ENCODE data around the gene ZNF385A. TPM values are rescaled to one million over a fixed set of nuclear protein-coding genes. Genes with fewer than 3 reads are reported as not detected.

ZNF385A gene
- total and polyA plus RNA-seq, 9 of the 15 experiments (the other 6 are each of a cell fraction or from before 2014, with no cell fraction given): 1.0 to 111 (median 7.7) TPM

DNA sequence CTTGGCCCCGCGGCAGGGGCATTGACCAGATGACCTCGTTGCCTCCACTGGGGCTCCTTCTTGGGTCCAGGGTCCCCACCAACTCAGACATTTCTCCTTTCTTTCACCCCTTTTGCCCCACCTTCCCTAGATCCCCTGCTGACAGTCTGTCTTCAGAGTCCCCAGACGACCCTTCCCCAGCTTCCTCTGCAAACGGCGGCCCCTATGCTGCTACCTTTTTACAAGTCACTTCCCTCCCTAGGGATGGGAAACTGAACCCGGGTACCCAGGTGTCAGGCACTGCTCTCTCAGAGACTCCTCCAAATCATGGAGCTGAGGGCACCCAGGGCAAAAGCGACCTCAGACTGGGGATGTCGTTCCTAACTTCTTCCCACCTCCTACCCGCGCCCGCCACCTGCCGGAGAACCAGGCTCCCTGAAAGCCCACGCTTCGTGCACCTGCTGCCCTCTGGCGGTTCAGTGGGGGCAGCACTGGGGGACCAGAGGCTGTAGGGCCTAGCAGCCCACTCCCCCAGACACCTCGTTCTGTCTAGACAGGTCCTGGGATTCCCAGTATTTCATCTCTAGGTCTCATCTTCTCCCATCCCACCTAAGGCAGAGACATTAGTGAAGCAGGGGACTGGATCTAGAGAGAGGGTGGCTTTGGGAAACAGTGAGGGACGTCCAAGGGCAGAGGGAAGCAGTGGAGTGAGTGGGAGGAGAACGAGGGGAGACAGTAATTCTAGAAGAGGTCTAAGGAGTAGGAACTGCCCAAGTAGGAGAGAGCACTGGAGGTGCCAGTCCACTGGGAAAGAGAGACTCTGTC, 4.9 kb downstream of the ZNF385A start (continued):
- TF ChIP-seq ZFX (CRISPR knock-in tag; IDR thresholded peaks at IDR 0.05) (peak; percentile 71), SREBF1 (IDR thresholded peaks at IDR 0.05; ENCODE audit: borderline replicate concordance, low read depth, low read length) (no peak), TRIM28 (IDR thresholded peaks at IDR 0.05) (no peak), EP400 (IDR thresholded peaks at IDR 0.05) (peak; percentile 54; the same call in 1 of the 2 replicates), FIP1L1 (IDR thresholded peaks at IDR 0.05; ENCODE audit: low read depth, low read length, poor library complexity, severe bottlenecking) (no peak), PHB2 (IDR thresholded peaks at IDR 0.05; ENCODE audit: low read depth) (no peak), ILF3 (IDR thresholded peaks at IDR 0.05; ENCODE audit: borderline replicate concordance) (no peak), ZNF232 (CRISPR knock-in tag; IDR thresholded peaks at IDR 0.05) (no peak), ZNF408 (CRISPR knock-in tag; IDR thresholded peaks at IDR 0.05; ENCODE audit: low read depth) (no peak), VEZF1 (CRISPR knock-in tag; IDR thresholded peaks at IDR 0.05) (no peak), TBP (optimal IDR thresholded peaks at IDR 0.05; ENCODE audit: low read depth, low read length) (peak; percentile 39), ELF1 (tag; IDR thresholded peaks at IDR 0.05) (no peak), BACH1 (tag; IDR thresholded peaks at IDR 0.05) (no peak), PTRF (tag; IDR thresholded peaks at IDR 0.05) (no peak), POU5F1 (IDR thresholded peaks at IDR 0.05; ENCODE audit: borderline replicate concordance, low read depth, low read length, partially characterized antibody) (no peak)
- TF ChIP-seq, protein P1, sequence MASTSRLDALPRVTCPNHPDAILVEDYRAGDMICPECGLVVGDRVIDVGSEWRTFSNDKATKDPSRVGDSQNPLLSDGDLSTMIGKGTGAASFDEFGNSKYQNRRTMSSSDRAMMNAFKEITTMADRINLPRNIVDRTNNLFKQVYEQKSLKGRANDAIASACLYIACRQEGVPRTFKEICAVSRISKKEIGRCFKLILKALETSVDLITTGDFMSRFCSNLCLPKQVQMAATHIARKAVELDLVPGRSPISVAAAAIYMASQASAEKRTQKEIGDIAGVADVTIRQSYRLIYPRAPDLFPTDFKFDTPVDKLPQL (IDR thresholded peaks at IDR 0.05; ENCODE audit: extremely low read depth, insufficient read length): no peak
- TF ChIP-seq, protein P2, sequence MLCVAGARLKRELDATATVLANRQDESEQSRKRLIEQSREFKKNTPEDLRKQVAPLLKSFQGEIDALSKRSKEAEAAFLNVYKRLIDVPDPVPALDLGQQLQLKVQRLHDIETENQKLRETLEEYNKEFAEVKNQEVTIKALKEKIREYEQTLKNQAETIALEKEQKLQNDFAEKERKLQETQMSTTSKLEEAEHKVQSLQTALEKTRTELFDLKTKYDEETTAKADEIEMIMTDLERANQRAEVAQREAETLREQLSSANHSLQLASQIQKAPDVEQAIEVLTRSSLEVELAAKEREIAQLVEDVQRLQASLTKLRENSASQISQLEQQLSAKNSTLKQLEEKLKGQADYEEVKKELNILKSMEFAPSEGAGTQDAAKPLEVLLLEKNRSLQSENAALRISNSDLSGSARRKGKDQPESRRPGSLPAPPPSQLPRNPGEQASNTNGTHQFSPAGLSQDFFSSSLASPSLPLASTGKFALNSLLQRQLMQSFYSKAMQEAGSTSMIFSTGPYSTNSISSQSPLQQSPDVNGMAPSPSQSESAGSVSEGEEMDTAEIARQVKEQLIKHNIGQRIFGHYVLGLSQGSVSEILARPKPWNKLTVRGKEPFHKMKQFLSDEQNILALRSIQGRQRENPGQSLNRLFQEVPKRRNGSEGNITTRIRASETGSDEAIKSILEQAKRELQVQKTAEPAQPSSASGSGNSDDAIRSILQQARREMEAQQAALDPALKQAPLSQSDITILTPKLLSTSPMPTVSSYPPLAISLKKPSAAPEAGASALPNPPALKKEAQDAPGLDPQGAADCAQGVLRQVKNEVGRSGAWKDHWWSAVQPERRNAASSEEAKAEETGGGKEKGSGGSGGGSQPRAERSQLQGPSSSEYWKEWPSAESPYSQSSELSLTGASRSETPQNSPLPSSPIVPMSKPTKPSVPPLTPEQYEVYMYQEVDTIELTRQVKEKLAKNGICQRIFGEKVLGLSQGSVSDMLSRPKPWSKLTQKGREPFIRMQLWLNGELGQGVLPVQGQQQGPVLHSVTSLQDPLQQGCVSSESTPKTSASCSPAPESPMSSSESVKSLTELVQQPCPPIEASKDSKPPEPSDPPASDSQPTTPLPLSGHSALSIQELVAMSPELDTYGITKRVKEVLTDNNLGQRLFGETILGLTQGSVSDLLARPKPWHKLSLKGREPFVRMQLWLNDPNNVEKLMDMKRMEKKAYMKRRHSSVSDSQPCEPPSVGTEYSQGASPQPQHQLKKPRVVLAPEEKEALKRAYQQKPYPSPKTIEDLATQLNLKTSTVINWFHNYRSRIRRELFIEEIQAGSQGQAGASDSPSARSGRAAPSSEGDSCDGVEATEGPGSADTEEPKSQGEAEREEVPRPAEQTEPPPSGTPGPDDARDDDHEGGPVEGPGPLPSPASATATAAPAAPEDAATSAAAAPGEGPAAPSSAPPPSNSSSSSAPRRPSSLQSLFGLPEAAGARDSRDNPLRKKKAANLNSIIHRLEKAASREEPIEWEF (CRISPR knock-in tag; IDR thresholded peaks at IDR 0.05): no peak
